Activated B cell treated with CpG ODN at 0.5 μM for 24 hours (primary cell): ENCODE measurements around the gene USP7. TPM values are rescaled to one million over a fixed set of nuclear protein-coding genes. Genes with fewer than 3 reads are reported as not detected.
A peak's percentile ranks its signal among the peaks of the same experiment; 100 is the strongest.
"Not testable (repeated sequence)": the region's sequence is repeated elsewhere in the genome, so short reads cannot be mapped to it uniquely, and the experiment has no call there.

Source experiments
- ATAC-seq: fragments of 200-7000 bp; cut with Tn5 transposase; one replicate; pipeline ENCODE4 v1.10.0; 2021; ENCODE audit warnings: low read depth, mild to moderate bottlenecking, moderate library complexity
- CTCF ChIA-PET: fragments of 350-600 bp; sonication (Branson Sonifier 250); formaldehyde crosslinking; loops from one replicate; lab custom pipeline; 2021; ENCODE audit warnings: antibody characterized with exemption; lab: Charles Lee
- POLR2A ChIA-PET: fragments of 350-600 bp; sonication (Branson Sonifier 250); formaldehyde crosslinking; loops from one replicate; lab custom pipeline; 2021; ENCODE audit warnings: antibody characterized with exemption; lab: Charles Lee
- DNase-seq: peaks from one replicate; pipeline ENCODE4 v3.0.0; 2022
- H3K27ac Mint-ChIP-seq: one replicate; pipeline ENCODE4 v1.8.0; 2020; ENCODE audit warnings: mixed read lengths
- H3K27me3 Mint-ChIP-seq: one replicate; pipeline ENCODE4 v1.8.0; 2021; ENCODE audit warnings: mixed read lengths
- H3K36me3 Mint-ChIP-seq: one replicate; pipeline ENCODE4 v1.8.0; 2021; ENCODE audit warnings: low read depth, mixed read lengths
- H3K4me1 Mint-ChIP-seq: one replicate; pipeline ENCODE4 v1.8.0; 2021; ENCODE audit warnings: mixed read lengths
- H3K4me3 Mint-ChIP-seq: one replicate; pipeline ENCODE4 v1.8.0; 2020; ENCODE audit warnings: mild to moderate bottlenecking, mixed read lengths
- H3K9me3 Mint-ChIP-seq: one replicate; pipeline ENCODE4 v1.8.0; 2020; ENCODE audit warnings: mixed read lengths
- intact Hi-C: fragments of 100-400 bp; cut with micrococcal nuclease; formaldehyde crosslinking; loops from one replicate; pipeline ENCODE4 v1.15.1; 2024
- total RNA-seq: library from RNA; stranded (reverse); gene quantifications from 2 replicates; pipeline ENCODE4 v1.2.3, GENCODE V29; 2022
- TF ChIP-seq, protein P1 (sequence below): fragments of 200-600 bp; IDR thresholded peaks from one replicate; pipeline ENCODE4 v1.8.0; 2022; ENCODE audit warnings: antibody characterized with exemption, mild to moderate bottlenecking

The USP7 gene
- total RNA-seq, 1 donor from 2014 or later: 193 TPM

- TF ChIP-seq, protein P1, sequence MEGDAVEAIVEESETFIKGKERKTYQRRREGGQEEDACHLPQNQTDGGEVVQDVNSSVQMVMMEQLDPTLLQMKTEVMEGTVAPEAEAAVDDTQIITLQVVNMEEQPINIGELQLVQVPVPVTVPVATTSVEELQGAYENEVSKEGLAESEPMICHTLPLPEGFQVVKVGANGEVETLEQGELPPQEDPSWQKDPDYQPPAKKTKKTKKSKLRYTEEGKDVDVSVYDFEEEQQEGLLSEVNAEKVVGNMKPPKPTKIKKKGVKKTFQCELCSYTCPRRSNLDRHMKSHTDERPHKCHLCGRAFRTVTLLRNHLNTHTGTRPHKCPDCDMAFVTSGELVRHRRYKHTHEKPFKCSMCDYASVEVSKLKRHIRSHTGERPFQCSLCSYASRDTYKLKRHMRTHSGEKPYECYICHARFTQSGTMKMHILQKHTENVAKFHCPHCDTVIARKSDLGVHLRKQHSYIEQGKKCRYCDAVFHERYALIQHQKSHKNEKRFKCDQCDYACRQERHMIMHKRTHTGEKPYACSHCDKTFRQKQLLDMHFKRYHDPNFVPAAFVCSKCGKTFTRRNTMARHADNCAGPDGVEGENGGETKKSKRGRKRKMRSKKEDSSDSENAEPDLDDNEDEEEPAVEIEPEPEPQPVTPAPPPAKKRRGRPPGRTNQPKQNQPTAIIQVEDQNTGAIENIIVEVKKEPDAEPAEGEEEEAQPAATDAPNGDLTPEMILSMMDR: no peak
- Mint-ChIP-seq H3K4me3 (no peak overlapping the region), H3K27ac (no peak overlapping the region), H3K27me3 (no peaks in the 10 kb centered on the region), H3K9me3 (no peaks in the 10 kb centered on the region), H3K36me3 (peaks cover 46% of the 10 kb centered on the region), H3K4me1 (peaks cover 16% of the 10 kb centered on the region)
- ATAC-seq (no peak), DNase-seq (no peak)
- ChIA-PET CTCF (no interaction called here), POLR2A (no interaction called here)
- intact Hi-C loops: no loop called here
These were observed 117.2 kb downstream of the USP7 start for GRCh38 chr16:8846401-8846932.

- Mint-ChIP-seq H3K27me3 (no peaks in the 10 kb centered on the region), H3K36me3 (peaks cover 43% of the 10 kb centered on the region), H3K9me3 (no peaks in the 10 kb centered on the region), H3K4me1 (peaks cover 13% of the 10 kb centered on the region), H3K4me3 (no peak overlapping the region), H3K27ac (peak overlapping the region; percentile 41)
- TF ChIP-seq, protein P1: no peak
- DNase-seq: no peak
- no peak for ATAC-seq
- CTCF ChIA-PET: no interaction called here
- intact Hi-C loops: no loop called here
- POLR2A ChIA-PET: no interaction called here
These were observed 117.9 kb downstream of the USP7 start for GRCh38 chr16:8845699-8846298.

- POLR2A ChIA-PET, H3K27me3 Mint-ChIP-seq, H3K4me1 Mint-ChIP-seq, intact Hi-C loops, DNase-seq, H3K9me3 Mint-ChIP-seq, CTCF ChIA-PET, H3K27ac Mint-ChIP-seq, H3K4me3 Mint-ChIP-seq, ATAC-seq: not testable (repeated sequence)
- peaks cover 21% of the 10 kb centered on the region for H3K36me3 Mint-ChIP-seq
These were observed 120.4 kb downstream of the USP7 start for GRCh38 chr16:8843296-8843695.

Other genes starting within 250 kb of the USP7 start
- 10.6 and 13.0 TPM in 2 replicates for gene TMEM186, start 166.3 kb downstream of the USP7 start, total RNA-seq
- gene PMM2, start 166.1 kb downstream of the USP7 start, total RNA-seq: 57.4 and 61.1 TPM in 2 replicates
- gene CARHSP1, start 94.9 kb downstream of the USP7 start, total RNA-seq: 21.3 and 27.0 TPM in 2 replicates
- not detected in 2 replicates for gene LITAFD, start 81.6 kb downstream of the USP7 start, total RNA-seq
- 77.0 and 85.6 TPM in 2 replicates for gene HAPSTR1, start 127.7 kb upstream of the USP7 start, total RNA-seq